GM21423 (cell line): ENCODE data around the gene XPNPEP2.
A peak's percentile ranks its signal among the peaks of the same experiment; 100 is the strongest.

ENCODE experiments used
- ATAC-seq: cut with Tn5 transposase; IDR thresholded peaks from one replicate; pipeline ENCODE4 v1.9.1; 2021; ENCODE audit warnings: mild to moderate bottlenecking, moderate library complexity; ENCODE audit not compliant: unreplicated experiment

XPNPEP2 gene

DNA sequence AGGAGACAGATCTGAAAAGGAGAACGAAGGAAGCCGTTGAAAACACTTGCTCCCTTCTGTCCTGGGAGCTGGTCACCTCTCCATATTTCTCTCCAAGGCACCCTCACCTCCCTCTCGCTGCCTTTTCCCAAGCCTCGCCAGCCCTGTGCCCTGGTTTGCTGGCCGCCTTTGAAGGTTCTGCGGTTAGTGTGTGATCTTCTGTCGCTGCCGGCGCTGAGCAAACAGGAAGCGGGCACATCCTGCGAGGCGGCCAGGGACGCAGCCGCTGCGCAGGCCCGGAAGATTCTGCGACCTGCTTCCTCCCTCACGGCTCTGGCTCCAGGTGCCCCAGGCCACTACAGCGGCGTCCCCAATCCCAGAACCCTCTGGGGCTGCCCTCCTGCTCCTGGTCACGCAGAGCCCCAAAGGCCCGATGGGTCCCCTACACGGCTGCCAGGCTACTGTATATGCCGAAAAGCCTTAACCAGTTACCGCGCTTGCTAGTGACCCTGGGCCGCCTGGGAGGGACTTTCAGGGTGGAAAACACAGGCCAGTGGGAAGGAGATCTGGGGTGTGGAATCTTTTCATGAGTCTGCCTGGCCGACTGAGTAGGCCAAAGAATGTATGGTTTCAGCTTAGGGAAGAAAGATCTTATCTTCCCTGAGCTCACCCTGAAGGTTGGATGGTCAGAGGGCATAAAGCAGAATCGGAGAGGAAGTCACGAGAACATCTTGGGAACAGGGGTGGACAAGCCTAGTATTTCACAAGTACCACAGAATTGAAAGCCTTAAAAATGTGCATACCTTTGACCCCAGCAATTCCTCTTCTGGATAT is 38.6 kb downstream of the XPNPEP2 start:
- peak; percentile 28 for ATAC-seq

DNA sequence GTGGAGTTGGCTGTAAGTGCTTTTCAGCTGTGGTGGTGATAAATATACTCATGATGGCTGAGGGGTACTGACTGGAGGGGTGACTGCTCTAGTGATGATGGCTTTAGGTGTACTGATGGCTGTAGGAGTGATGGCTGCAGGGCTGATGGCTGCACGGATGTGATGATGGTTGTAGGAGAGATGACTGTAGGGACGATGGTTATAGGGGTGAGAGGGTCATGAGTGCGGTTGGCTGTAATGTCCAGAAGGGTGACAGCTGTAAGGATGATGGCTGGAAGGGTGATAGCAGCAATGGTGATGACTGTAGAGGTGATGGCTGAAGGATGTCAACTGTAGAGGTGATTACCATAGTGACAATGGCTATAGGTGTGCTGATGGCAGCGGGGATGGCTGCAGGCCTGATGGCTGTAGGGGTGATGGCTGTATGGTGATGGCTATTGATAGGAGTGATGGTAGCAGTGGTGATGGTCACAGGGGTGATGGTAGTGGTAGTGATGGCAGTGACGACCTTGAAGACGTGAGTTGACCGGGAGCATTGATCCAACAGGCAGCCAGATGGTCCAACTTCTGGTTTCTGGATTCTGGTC is 40.4 kb downstream of the XPNPEP2 start:
- no peak for ATAC-seq

DNA sequence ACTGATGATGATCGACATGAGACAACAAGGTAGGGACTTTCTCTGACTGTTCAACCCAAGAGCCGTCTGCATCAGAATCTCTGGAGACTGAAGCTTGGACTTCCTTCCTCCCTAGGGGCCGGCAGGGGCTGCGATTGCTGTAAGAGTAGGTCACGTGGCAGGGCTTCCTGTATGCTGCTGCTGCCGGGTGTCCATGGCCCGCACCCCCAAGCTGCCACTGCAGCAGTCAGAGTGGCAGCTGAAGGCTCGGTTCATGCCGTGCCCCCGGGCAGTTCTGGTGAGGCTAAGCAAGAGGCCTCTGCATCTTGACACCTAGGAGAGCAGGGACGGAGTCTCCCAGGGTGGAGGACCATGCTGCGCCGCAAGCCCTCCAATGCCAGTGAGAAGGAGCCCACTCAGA is 41.0 kb downstream of the XPNPEP2 start, which contains the start of gene SASH3:
Gene SASH3 (plus strand): TSS at position 203 of the 400 bp plus-strand sequence. CDS start 149 bp downstream, at position 352.
- ATAC-seq = peak; percentile 35

DNA sequence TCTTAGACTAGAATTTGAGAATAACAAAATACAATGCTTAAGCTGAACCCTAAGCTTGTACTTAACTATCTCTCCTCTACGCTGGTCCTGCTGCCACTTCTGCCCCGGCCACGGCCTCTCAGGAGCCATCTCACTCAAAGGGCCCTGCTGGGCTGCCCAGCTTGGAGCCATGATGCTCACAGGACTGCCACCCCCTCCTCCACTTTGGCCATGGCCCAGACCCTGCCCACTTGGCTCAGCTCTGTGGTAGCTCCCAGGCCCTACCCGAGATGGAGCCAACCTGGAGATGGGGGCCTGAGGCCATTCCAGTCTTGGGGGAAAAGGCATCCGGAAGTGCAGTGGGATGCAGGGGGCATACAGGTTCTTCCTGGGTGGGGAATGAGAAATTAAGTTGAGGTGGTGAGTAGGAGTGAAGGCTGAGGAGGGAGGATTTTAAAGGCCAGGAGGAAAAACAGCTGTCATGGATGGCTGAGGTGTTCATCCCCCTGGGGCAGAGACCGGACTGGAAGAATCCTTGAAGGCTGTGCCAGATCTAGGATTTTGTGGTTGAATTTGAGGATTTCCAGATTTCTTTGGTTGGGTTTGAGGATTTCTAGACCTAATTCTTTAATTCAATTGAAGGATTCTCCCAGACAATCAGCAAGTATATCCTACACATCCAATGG is 41.8 kb downstream of the XPNPEP2 start:
- ATAC-seq = no peak

DNA sequence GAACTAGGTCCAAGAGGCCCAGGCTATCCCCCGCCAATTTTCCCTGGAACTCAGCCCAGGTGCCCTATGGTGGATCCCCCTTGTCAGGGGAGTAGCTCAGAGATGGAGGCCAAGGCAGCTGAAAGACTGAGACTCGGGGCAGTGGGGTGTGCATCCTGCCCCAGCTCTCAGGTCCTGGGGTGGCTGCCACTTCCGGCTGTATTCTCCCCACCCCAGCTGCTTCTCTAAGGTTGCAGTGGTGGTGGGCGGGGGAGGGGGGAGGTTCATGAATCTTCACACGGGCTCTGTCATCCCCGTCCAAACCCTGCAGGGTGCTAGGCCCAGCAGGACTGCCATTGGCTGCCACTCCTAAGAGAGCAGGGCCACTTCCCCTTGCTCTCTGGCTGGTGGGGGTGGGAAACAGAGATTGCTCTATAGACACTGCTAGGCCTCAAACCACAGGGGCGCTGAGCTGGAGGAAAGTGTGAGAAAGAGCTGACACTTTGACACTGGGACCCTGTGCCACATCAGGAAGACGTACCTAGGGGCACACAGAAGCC is 42.4 kb downstream of the XPNPEP2 start:
- peak; percentile 54 for ATAC-seq

DNA sequence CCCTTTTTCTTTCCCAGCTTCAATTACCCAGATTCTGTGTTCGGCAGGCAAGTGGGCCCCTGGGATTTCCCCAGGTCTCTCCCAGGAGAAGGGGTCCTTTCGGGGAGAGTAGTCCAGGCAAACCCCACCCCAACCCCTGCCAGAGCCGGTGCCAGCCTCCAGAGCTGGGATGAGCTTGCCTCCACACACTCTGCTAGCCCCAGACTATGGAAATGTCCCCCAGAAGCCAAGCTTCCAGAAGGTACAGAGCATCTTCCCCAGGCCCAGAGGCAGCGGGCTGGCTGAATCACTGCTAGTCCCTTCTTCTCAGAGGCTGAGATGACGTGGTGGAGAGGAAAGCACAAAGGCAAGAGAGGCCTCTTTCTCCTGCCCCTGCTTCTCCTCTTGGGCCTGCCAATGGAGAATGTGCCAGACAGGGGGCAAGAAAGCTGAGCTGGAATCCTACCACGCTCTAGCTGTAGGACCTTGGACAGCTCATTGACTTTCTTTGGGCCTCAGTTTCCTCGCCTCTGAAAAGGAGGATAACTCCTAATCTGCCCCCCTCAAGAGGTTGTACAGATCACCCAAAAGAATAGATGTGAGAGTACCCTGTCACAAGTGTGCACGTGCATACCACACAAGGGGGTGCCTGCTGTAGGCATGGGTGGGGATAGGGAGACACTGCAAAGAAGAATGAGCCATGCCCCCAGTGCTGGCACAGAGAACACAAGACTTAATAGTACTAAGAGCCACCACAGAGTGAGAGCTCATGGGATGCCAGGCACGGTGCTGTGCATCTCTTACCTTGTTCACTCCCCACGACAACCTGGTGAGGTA is 43.1 kb downstream of the XPNPEP2 start:
- no peak for ATAC-seq

DNA sequence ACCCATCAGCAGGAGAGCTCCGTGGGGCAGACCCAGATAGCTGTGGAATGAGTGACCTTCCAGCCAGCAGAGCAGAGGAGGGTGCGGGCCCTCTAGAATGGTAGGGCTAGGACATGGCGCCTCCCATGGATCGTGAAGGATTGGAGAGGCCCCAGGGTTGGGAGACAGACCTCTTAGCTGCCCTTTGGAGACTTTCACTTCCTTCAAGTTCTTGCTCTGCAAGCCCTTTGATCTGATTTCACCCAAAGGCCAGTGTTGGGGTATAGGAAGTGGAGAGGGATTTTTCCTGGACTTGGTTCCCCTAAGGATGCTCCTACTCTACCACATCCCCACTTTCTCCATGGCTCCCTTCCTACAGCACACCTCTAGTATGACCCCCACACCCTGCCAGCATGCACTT is 43.9 kb downstream of the XPNPEP2 start:
- no peak for ATAC-seq

DNA sequence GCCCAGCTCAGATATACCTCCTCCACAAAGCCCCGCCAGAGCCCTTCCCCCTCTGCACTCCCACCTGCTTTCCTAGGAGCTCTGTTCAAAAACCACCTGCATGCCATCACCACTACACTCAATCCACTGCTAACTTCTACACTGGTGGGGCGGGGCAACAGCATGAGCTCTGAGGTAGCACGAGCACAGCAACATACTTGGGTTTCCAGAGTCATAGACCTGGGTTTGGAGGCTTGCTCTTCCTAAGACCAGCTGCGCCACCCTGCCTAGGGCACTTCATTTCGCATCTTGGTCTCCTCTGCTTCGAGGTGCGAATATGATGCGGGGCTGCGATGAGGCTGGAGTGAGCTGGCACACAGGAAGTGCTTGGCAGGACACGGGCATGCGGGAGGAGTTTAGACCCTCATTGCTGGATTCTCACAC is 44.5 kb downstream of the XPNPEP2 start:
- no peak for ATAC-seq

DNA sequence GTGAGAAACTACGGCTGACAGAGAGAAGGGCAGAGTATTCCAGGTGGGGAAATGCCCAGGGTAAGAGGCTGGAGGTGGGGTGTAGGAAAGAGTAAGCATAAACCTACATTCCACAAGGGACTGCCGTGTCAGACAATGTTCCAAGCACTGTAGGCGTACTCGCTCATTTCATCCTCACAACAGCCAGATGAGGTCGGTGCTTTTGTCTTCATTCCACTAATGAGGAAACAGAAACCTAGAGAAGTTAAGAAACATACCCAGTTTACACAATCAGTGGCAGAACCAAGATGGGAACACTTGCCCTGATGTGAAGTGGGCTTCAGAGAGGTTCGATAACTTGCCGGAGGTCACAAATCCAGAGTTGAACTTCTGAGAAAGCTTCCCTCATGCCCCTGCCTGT is 45.6 kb downstream of the XPNPEP2 start:
- ATAC-seq = no peak

DNA sequence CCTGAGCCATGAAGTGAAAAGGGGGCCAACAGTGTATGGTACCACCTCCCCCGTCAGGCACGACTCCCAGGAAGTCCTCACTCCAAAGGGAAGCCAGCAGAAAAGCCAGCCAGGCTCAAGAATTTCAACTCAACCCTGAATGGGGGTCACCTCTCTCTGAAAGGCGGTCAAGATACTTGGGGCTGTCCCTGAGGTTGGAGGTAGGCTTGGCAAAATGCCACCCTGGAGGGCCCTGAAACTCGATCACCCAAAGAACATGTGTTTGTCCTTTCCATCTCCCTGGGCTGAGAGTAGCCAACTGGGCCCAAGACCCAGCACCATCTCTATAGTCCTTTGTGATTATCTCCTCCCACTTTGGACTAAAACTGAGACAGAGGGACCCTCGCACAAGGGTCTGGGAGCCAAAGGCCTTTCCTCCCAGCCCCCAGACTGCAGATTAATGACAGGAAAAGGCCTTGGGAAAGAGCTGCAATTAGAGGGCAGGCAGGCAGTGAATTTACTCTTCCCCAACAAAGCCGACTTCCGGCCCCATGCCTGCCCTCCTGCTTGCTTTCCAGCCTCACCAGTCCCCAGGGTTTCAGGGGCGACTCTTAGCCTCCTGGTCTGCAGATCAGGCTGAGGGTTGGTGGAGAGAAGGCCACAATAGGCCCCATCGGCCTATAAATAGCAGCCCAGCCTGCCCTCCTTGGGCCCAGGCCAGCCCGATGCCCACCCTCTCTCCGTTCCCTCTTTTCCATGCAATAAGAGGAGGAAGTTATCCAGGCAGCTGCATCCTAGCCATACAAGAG is 46.6 kb downstream of the XPNPEP2 start:
- no peak for ATAC-seq

DNA sequence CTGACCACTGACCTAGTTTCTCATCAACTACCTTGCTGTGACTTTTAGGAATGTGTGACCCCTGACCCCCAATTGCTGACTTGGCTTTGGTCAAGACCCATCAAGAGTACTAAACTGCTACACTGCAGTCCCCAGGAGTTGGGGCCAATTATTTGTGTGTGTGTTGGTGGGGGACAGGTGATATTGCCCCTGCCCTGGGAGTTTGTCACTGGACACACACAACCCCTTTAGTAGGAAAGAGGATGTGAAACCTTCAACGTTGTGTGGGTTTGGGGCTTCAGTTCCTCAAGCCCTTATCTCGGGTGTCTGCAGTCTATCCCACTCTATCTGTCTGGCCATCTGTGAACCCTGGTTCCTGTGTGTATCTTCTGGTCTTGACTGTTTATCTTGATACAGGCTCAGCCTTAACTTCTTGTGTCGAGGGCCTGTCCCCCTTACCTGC is 47.5 kb downstream of the XPNPEP2 start:
- peak; percentile 78 for ATAC-seq

DNA sequence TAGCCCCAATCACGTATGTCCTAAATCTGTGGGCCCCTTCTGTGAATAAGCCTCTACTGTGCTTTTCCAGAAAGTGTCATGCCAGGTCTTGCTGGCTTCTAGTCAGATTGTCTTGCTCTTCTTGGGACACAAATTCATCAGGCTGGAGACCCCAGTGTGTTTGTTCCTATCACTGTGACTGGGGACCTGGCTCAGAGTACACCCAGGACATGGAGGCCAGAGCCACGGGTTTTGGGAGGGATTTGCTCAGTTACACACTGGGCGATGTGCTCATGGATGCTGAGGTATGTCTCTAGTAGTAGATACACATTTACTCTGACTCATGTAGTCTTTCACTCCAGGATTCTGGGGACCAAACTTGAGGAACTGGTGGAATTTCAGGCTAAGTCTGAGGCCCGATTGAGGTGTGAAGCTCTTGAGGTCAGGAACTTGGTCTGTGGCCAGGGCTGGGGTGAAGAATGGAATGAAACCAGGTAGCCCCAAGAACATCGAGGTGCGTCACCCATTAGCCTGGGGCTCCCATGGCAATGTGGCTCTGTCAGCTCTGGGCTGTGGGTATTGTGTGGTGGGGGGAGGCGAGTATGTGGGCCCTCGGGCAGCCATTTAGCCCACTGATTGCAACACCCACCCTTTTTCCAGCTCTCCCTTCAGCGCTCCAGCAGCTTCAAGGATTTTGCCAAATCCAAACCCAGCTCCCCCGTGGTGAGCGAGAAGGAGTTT is 48.7 kb downstream of the XPNPEP2 start:
- ATAC-seq = no peak

DNA sequence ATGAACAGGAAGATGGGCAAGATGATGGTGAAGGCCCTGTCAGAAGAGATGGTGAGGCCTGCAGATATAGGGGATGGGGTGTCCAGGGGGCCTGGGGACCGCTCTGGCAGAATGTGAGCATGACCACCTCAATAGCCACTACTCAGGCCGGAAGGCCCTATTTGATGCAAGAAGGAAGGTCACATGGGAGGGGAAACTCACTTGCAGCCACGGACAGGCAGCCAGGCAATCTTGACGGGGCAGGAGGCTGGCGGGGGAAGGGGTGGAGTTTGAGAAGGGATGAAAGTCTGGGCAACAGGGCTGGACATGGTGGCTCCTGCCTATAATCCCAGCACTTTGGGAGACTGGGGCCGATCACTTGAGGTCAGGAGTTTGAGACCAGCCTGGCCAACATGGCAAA is 49.7 kb downstream of the XPNPEP2 start:
- ATAC-seq = no peak

DNA sequence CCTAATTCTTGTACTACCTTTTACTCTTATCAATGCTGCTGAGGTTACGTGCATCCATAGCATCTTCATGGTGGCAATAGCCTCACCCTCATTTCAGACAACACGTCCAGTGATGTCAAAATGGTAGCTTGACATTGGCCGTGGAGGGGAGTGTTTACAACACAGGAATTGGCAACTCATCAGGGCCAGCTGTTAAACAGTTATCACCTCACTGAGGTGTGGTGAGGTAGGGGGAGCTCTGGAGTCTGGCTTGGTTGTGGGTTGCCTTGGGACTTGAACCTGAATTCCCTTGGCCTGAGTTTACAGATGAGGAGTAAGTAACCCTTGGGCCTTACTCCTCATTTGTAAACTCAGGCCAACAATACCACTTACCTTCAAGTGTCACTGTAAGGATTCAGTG is 51.4 kb downstream of the XPNPEP2 start:
- no peak for ATAC-seq

DNA sequence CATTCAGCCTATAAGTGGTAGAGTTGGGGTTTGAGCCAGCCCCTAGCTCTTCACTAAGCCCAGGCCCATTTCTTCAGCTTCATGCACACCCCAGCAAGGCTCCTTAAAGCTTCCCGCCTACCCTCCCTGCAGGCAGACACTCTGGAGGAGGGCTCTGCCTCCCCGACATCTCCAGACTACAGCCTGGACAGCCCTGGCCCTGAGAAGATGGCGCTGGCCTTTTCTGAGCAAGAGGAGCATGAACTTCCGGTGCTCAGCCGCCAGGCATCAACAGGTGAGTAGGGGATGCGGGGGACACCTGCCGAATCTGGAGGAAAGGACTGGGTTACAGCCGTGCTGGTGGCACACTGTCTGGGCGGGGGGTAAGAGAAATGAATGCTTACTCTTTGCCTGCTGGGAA is 52.0 kb downstream of the XPNPEP2 start:
- no peak for ATAC-seq

DNA sequence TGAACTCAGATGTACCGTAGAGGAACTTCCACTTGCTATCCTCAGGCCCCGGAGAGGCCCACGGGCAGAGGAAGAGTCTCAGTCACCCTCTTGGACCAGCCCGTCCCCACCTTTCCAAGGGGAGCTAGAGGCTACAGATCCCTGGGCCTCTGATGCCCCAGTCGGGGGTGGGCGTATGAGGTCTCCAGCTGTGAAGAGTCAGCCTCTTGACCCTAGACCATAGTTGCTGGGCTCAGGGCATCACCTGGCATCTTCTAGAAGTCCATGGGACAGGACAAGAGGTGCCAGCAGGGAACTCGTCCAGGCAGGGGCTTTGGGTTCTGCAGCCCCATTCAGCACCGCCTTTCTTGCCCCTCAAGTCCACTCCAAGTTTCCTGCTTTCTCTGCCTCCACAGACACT is 52.6 kb downstream of the XPNPEP2 start:
- ATAC-seq = no peak

DNA sequence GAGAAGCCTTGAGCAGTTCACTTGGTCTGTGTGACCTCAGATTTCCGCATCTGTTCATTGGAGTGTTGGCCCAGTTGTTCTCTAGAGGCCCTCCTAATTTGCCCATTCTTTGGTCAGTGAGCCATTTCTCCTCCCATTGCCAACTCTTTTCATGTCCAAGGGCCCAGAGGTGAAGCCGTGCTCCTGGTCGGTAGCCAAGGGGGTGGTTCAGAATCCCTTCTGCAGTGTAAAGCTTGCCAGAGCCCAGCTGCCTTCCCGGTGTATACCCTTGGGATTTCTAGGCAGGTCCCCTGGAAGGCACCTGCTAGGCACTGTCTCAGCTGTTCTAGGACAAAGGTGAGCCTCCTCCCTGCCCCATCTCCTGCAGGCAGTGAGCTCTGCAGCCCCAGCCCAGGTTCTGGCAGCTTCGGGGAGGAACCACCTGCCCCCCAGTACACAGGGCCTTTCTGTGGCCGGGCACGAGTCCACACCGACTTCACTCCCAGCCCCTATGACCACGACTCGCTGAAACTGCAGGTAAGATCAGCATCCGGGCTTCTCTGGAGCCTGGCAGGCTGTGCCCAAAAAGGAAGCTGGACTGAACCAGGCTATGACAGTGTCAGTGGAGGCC is 53.3 kb downstream of the XPNPEP2 start:
- no peak for ATAC-seq

DNA sequence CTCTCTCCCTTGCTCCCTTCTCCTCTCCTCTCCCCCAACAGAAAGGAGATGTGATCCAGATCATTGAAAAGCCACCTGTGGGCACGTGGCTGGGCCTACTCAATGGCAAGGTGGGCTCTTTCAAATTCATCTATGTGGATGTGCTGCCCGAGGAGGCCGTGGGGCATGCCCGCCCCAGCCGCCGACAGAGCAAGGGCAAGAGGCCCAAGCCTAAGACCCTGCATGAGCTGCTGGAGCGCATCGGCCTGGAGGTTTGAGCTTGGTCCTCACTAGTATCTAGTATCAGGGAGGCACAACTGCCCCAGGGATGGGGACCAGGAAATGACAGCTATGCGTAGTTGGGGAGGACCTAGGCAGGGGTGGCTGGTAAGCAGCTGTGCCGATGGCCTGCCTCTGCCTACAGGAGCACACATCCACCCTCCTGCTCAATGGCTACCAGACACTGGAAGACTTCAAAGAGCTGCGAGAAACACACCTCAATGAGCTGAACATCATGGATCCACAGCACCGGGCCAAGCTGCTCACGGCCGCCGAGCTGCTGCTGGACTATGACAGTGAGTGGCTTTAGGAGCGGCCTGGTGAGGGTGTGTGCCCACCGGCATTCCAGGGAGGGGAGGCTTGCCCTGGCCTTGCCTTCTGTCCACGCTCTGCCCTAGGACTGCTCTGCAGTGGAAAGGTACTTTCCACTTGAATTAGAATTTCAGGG is 54.0 kb downstream of the XPNPEP2 start:
- no peak for ATAC-seq
